Activated CD8-positive, alpha-beta memory T cell treated with anti-CD3 and anti-CD28 coated beads, Interleukin-2, amount 50 U/mL, for 24 hours (primary cell): ENCODE results near the gene COQ8B.
A peak's percentile ranks its signal among the peaks of the same experiment; 100 is the strongest.
"Not testable (repeated sequence)": the region's sequence is repeated elsewhere in the genome, so short reads cannot be mapped to it uniquely, and the experiment has no call there.

Experiments
- DNase-seq: peaks from one replicate; pipeline ENCODE4 v3.0.0-alpha.2; 2020; ENCODE audit errors: extremely low read depth

Gene COQ8B

GRCh38 chr19:40668991-40669614, 47.6 kb downstream of the COQ8B start:
- no peak for DNase-seq

GRCh38 chr19:40667602-40668001, 49.1 kb downstream of the COQ8B start:
- DNase-seq = no peak

GRCh38 chr19:40666803-40667438, 49.8 kb downstream of the COQ8B start:
- no peak for DNase-seq

GRCh38 chr19:40663695-40664692, 52.7 kb downstream of the COQ8B start:
- no peak for DNase-seq

- peak; percentile 71 for DNase-seq
These were observed 53.6 kb downstream of the COQ8B start for GRCh38 chr19:40662925-40663694.

- DNase-seq = no peak
These were observed 55.1 kb downstream of the COQ8B start for GRCh38 chr19:40661616-40662015.

GRCh38 chr19:40659566-40659965, 57.1 kb downstream of the COQ8B start:
- no peak for DNase-seq

- no peak for DNase-seq
These were observed 57.6 kb downstream of the COQ8B start for GRCh38 chr19:40659116-40659515.

- no peak for DNase-seq
These were observed 58.7 kb downstream of the COQ8B start for GRCh38 chr19:40658031-40658430.

GRCh38 chr19:40655684-40656083, 61.0 kb downstream of the COQ8B start:
- DNase-seq = not testable (repeated sequence)

- not testable (repeated sequence) for DNase-seq
These were observed 64.4 kb downstream of the COQ8B start for GRCh38 chr19:40652303-40652702.

- no peak for DNase-seq
These were observed 65.9 kb downstream of the COQ8B start for GRCh38 chr19:40650749-40651305.

- DNase-seq = not testable (repeated sequence)
These were observed 66.6 kb downstream of the COQ8B start for GRCh38 chr19:40649903-40650675.

GRCh38 chr19:40646743-40647254, 69.9 kb downstream of the COQ8B start:
- DNase-seq = no peak

- DNase-seq = no peak
These were observed 73.9 kb downstream of the COQ8B start for GRCh38 chr19:40642757-40643305.

GRCh38 chr19:40642051-40642706, 74.5 kb downstream of the COQ8B start:
- no peak for DNase-seq
